Erythroblast (primary cell): Measurements from ENCODE around the gene ATP1A1.

Experiments used
- DNase-seq, 2 experiments: peaks; one replicate each; lab custom pipeline; 2025; lab: John Stamatoyannopoulos, UW
- GATA1 ChIP-seq: IDR thresholded peaks from 2 replicates; pipeline ENCODE4 v1.6.1; 2011; ENCODE audit warnings: low read depth, mild to moderate bottlenecking, control low read depth, low read length, moderate library complexity
- POLR2A ChIP-seq: IDR thresholded peaks from 2 replicates; pipeline ENCODE4 v1.6.1; 2011; ENCODE audit warnings: mild to moderate bottlenecking, low read length

Gene ATP1A1

DNA sequence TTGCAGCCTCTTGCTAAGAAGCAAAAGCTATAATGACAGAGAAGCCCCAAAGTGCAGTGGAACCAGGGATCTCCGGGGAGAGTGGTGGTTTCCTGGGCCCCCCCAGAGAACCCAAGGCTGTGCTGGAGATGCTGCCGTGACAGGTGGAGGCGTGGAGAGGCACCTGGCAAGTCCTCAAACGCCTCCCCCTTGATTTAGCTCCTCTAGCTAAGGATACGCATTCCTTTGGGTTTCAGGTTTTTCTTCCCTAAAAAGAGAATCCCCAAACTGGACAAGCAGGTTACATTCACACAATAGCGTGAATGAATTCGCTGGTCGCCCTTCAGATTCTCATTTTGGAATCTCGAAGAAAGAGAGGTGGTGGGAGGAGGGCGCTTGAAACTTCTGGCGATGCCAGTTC, 853 bp upstream of the ATP1A1 start:
- DNase-seq = no peak
- TF ChIP-seq POLR2A = no peak
- TF ChIP-seq GATA1 = no peak

DNA sequence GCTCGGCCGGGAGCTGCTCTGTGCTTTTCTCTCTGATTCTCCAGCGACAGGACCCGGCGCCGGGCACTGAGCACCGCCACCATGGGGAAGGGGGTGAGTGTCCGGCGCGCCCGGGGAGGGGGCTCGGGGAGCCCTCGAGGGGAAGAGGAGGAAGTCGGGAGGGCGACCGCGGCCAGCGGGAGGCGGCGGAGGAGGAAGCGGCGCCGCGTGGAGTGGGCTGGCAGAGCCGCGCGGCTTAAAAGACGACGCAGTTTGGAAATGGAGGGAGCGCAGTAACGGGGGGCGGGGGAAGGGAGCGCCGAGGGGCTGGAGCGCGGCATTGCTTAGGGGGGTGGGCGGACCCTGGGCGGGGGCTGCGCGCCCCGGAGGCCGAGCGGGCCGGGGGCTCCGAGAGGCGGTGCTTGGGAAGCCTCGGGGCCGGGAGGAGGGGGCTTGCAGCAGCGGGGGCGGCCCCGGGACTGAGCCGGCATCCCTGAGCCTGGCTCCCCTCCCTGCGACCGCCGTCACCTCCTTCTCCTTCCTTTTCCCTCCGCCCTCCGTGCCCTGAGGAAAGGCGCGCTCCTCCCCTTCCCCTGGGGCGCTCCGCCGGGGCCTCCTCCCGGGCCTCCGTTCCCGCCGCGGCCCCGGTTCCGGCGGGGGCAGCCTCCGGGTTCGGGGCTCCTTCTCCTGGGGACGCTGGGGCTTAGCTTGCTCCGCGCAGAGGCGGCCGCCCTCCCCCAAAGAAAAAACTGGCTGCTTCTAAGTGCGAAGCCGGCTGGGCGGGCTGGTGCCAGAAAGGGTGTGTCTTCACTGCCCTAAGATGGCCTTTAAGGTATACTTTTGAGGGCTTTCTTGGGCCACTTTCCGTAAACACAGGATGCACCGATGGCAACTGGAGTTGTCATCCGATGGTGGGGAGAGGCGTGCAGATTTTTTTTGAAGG, 648 bp downstream of the ATP1A1 start:
- peak; percentile 84 for DNase-seq
- TF ChIP-seq POLR2A = no peak
- no peak for TF ChIP-seq GATA1

DNA sequence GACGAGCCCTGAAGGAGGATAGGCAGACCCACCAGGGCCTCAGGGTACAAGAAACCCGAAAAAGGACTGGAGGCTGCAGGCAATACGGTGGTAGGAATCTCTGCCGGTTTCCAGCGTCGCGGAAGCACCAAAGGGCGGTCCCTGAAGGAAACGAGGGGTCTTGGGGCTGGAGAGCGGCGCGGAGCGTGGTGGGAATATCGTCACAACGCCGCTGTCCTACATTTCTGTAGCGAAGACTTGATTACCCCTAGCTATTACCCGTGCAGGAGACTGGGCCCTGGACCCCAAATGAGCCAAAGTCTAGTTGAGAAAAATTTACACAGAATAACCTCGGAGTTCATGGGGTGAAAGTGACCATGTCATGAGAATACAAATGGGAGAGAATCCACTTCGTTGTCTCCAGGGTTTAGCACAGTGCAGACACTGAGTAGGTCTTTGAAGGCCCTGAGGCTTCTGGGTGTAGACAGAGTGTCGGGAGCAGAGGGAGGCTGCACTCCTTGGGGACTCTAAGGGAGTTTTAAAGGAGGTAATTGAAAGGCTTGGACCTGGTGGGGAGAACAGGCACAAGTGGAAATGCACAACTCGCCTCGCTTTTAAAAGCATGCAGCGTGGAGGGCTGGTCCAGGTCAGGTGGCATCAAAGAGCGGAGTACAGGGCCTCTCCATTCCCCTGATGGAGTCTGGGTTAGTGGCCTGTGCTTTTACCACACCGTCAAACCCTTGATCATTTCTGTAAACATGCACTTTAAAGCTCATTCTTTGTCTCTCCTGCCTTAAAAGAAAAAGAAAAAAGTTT, 1.5 kb downstream of the ATP1A1 start:
- no peak for TF ChIP-seq POLR2A
- no peak for TF ChIP-seq GATA1
- peak; percentile 31 to 44 for DNase-seq

DNA sequence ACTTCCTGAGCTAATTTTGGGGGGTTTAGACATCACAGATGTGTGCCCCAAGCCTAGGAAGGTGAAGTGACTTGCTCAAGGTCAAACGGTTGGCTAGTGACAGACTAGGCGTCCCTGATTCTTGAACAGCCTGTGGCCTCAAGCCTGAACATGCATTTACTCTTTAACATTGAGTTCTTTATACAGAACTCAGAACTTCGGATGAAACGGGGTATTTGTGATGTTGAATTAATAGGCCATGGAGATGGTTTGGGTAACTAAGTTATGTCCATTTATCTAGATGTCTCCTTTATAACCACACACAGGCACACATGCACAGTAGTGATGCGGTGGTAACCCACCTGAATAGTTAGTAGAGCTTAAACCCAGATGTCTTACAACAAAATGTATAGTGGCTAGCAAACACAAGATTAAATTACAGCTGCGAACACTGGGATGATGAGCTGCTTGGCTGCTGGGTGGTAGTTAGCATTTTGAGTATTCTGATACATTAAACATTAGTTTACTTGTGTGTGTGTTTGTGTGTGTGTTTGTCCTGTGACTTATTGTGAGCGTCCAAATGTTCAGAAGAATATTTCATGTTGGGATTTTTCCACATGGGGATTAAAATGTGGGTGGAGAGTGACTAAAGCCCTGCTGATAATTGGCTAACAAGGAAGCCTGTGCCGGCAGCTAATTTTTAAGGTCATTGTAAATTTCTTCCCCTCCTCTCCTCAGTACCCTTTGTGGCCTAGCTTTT, 2.3 kb downstream of the ATP1A1 start:
- no peak for TF ChIP-seq GATA1
- TF ChIP-seq POLR2A = no peak
- peak; percentile 27 to 42 for DNase-seq

DNA sequence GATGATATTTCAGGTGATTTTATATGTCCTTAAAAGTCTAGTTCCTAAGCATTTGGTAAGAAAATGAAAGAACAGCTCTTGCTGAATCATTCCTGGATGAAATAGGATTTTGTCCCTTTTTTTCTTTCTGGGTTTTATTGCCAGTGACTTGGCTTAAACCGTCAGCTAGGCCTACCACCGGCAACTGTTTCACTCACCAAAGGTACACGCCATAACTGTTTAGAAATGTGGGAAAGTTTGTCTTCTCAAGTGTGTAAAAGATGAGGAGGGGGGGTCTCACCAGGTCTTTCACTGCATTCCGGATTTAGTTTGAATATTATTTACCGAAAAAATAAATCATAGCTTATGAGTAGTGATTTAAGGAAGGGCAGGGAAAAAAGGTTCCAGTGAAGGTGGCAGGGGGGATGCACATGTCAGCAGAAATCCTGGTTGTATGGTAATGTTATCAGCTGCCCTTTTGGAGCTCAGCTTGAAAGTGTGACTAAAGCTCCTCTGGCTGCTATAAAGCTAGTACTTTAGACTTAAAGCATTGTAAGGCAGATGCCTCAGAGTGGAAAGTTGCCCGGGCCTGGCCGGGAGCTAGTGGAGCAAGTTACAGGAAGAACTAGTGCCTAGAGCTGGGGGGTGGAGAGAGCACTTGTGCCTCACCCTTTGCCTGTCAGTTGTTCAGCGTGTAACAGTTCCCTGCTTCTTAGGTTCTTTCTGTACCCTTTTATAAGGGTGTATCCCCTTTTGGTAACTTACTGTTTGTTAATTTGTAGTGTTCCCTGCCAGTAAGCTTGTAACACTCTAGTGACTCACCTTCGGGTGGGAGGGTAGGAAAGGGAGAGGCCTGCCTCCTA, 3.1 kb downstream of the ATP1A1 start:
- TF ChIP-seq POLR2A = peak; percentile 15
- no peak for TF ChIP-seq GATA1
- peak; percentile 24 to 35 for DNase-seq

DNA sequence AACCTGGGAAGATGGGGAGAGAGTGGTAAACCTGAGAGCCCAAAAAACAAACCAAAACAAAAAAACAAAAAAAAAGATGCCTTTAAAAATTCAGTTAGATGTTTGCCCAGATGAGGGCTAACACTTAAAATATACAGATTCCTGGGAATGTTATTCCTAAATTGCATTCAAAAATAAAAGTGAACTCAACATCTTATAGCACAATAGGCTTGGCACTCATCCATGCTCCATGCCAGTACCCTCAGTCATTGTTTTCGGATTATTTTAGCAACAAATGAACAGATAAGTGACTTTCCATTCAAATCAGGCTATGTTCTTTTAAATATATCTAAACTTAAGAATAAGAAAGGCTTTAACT, 3.7 kb downstream of the ATP1A1 start:
- TF ChIP-seq GATA1 (no peak), POLR2A (no peak)
- no peak for DNase-seq

DNA sequence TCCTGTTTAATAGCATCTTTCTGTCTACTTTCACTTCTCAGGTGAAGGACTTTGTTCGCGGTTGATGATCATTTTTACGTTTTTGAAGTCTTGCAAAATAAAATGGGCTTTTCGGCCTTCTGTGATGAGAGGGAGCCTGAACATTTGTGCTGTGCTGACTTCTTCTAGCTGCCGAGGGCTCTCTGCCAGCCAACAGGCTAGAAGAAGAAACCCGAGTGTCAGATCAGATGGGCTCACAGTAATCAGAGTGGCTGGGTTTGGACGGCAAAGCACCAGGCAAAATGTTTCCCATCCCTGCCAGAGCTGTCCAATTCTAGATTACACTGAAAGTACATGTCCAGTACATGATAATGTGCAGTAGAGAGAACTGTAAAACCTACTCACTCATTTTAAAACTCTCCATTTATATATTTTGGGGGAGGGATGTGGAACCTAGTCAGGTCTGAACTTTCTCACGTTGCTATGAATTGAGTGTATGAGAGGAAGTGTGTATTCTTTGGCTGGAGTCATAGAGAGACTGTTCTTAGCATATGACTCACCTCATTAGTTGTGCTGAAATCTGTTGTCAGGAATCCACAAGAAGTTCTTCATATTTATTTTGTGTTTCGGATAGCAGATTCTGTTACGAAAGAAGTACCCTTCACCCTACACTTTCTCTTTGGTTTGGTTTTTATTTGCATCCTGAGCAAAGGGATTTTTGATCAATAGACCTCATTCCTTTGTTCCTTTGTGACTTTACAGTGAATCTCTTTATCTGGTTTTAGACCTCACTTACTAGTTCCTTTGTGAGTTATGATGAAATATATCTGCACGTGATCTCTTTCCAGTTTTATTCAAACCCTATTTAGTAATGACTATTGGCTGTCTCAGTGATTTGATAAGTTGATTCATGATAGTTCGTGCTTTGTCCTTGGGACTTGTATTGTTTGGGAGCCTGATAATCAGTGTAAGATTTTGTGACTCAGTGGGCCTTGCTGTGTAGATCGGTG, 4.8 kb downstream of the ATP1A1 start:
- peak; percentile 29 to 43 for DNase-seq

DNA sequence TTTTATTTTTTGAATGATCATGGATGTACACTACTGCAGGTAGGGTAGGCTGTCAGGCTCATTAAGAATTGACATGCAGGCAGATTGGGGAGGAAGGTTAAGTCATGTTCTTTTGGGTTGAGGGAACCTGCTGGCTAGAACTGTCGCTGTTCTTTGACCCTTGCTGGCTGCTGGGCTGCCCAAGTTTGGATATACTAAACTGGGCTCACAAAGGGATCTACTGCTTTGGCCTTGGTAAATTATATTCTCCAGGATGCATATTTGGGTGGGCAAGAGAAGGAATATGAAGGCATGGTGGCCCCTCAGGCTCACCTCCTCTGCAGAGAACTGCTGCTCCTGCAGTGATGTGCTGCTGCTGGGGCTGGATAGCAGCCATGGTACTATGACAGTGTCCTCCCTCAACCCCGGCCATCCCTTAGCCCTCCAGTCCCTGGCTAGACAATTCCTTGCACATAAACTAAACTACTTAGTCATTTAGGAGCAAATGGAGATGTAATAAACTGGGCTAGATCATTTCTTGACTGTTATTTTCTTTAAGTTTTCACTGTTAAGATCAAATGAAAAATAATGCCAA, 6.1 kb downstream of the ATP1A1 start:
- TF ChIP-seq GATA1 = no peak
- no peak for TF ChIP-seq POLR2A
- DNase-seq = peak; percentile 8 to 10

More for the DNA sequence above, 4.8 kb downstream of the ATP1A1 start:
- no peak for TF ChIP-seq POLR2A
- TF ChIP-seq GATA1 = no peak

DNA sequence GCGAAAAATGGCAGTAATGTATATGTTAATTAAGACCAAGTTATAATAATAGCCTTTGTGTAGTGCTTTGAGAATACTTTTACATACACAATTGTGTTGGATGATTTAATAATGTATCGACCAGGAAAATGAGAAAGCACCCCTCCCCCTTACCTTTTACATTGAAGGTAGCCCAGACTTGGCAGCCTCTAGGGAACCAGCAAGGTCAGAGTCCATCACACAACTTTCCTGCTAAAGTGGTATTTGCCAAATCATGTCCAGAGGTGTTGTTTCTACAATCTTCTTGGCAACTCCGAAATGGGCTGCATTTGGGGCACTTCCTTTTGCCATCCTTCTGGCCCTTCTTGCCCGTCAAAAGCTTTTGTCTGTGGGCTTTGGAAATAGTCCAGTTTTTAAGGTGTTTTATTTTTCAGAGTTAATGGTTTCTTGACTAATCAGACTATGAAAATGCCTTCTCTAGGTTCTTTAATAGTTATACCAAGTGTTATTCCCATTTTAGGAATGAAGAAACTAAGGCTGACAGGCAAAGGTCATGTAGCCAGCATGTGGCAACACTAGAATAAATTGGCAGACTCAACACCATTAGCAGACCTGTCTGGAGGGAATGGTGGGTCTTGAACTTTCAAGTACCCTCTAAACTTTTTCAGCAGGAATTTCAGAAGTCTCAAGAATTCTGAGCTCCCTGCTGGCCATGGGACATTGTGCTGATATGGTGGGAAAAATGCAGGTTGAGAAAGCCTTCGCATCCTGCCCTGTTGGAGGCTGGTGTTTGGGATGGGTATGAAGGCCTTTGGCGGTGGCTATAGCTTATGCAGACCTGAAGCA, 6.8 kb downstream of the ATP1A1 start:
- no peak for TF ChIP-seq POLR2A
- TF ChIP-seq GATA1 = no peak
- DNase-seq = no peak

DNA sequence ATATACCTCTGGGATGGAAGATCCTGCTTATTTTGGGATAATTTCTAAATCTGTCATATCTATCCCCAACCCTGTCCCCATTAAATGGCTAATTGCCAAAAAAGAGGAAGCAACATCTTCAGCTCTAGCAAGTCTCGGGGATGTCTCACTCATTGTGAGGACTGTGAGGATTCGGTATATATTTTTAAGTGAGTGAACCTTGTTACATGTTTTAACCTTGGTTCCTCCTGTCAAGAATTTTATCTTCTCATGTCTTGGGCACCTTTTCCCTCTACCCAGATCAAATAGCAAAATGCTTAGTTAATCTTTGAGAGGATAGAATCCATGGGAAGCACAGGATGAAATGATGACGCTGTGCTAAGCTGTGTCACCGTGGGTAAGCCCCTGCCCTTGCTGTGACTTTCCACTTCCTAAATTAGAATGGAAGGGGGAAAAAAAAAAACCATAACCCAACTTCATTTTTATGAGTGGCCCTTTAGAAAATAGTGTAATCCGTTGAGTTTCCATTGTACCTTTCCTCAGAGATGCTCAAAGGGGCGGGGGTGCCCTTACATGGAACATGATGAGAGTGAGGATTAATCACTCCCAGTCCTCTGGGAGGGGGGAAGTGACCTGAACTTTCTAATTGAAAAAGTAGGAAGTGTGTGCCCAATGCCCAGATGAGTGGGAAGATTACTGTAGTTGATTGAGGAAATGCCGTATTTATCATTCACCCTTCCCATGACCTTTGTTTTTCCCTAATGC, 7.6 kb downstream of the ATP1A1 start:
- DNase-seq = peak in 1 of 2 experiments; percentile 11
- TF ChIP-seq POLR2A (no peak), GATA1 (no peak)

DNA sequence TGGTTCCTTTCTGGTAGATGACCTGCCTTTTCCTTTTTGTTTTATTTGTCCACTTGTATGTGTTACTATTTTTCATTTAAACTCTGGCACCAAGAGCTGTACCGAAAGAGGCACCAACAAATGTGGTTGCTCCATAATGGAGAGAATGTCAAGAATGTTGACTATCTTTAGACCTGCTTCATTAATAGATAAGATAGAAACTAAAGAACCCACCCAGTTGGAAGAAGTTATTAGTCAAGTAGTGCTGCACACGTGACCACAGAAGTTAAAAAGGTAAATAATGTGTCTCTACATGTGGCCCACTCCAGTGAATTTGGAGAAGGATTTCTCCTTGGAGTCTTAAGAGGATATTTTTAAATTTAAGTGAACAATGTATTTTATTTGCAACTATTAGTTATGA, 9.3 kb downstream of the ATP1A1 start:
- TF ChIP-seq GATA1 (no peak), POLR2A (no peak)
- peak; percentile 20 to 27 for DNase-seq
